ENCODE results near the gene PRXL2B. TPM values are rescaled to one million over a fixed set of nuclear protein-coding genes. Genes with fewer than 3 reads are reported as not detected.
"Not testable (repeated sequence)": the region's sequence is repeated elsewhere in the genome, so short reads cannot be mapped to it uniquely, and the experiment has no call there.

PRXL2B gene
- total RNA-seq, 2 donors from 2014 or later = 5.6 to 8.8 TPM

DNA sequence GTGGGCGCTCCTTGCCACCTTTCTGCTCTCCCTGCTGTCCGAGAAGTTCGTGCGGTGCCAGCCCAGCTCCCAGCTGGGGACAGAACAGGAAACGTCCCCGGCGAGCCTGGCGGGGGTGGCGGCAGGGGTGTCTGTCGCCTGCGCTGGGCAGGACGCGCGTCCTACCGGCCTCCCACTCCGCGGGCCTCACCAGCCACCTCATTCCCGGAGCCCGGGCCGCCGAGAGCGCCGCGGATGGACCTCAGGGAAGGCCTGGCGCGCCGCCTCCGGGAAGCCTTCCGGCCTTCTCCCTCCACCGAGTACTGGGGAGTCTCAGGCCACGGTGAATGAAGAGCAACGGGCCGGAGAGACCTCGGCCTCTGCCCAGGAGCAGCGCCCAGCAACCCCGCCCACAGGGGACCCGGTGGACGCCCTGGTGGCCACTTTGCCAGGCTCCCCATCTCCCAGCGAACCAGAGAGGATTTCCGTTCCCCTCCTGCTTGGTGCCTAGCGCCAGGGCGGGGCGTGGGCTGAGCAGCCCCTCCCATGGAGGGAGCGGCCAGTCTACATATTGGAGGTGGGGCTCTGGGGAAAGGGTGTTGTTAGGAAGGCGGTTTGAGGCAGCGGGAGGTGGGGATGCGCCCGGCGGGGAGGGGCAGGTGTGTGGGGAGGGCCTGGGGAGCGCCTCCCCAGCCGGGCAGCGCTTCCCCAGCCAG, 39.9 kb upstream of the PRXL2B start:
- intact Hi-C loops (cut with DNase I) = no loop called here
- no peaks in the 10 kb centered on the region for H3K36me3 ChIP-seq (replicated peaks in 1 of 2; ENCODE audit: insufficient read depth in 1 of 2, low read depth in 2 of 2)
- H3K4me3 ChIP-seq = peak overlapping the region; percentile 16 to 48
- H3K27ac ChIP-seq = peak overlapping the region; percentile 77 to 96 (median 94)
- WGBS, 2 donors = 0% methylated on average over 7 to 43 of the region's 52 CpGs
- H3K9me3 ChIP-seq = no peaks in the 10 kb centered on the region
- peak; percentile 74 to 91 (median 88) for DNase-seq
- TF ChIP-seq, protein P1, sequence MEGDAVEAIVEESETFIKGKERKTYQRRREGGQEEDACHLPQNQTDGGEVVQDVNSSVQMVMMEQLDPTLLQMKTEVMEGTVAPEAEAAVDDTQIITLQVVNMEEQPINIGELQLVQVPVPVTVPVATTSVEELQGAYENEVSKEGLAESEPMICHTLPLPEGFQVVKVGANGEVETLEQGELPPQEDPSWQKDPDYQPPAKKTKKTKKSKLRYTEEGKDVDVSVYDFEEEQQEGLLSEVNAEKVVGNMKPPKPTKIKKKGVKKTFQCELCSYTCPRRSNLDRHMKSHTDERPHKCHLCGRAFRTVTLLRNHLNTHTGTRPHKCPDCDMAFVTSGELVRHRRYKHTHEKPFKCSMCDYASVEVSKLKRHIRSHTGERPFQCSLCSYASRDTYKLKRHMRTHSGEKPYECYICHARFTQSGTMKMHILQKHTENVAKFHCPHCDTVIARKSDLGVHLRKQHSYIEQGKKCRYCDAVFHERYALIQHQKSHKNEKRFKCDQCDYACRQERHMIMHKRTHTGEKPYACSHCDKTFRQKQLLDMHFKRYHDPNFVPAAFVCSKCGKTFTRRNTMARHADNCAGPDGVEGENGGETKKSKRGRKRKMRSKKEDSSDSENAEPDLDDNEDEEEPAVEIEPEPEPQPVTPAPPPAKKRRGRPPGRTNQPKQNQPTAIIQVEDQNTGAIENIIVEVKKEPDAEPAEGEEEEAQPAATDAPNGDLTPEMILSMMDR (IDR thresholded peaks at IDR 0.05) = peak in 4 of 7 experiments; percentile 28 to 46 (median 38)
- TF ChIP-seq POLR2A (IDR thresholded peaks at IDR 0.05) = peak in 2 of 3 donors; percentile 31 to 54
- peaks cover 49% of the 10 kb centered on the region for H3K4me1 ChIP-seq
- ATAC-seq = peak; percentile 63
- no peaks in the 10 kb centered on the region for H3K27me3 ChIP-seq

DNA sequence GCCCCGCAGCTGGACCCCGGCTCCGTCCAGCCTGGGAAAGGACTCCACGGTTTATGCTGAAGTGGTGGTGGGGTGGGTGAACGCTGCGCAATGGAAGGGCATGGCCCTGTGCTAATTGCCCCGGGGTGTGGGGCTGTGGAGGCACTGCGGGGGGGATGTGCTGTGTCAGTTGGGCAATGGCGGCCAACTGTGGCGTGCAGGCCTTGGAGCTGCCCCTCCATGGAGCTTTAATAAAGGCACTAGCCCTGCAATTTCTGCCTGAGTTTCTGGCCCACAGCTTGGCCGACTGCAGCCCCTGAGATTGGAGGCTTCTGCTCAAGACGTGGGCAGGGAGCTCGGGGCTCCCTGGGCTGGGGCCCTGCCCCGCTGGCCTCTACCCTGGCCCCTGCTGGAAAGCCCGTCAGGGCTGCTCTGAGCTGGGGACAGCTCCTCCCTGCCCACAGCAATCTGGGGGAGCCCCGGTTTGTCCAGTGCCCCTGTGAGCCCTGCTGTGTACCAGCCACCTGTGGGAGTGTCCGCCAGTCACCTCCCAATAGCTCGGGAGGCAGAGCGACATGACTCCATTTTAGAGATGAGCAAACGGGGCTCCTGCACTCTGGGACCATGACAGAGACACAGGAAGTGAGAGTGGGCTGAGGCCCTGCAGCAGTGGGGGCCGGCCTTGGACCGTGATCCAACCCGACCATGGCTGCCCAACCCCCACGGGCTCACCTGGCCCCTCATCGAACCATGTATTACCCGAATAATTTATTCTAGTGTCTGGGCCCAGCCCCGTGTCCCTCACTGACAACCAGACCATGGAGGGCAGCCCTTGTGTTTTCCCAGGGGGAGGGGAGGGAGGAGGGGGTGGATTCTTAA, 39.1 kb upstream of the PRXL2B start:
- intact Hi-C loops (cut with DNase I) = no loop called here
- DNase-seq = no peak
- Histone ChIP-seq H3K9me3 (no peaks in the 10 kb centered on the region), H3K27ac (peak overlapping the region; percentile 77 to 96 (median 94)), H3K36me3 (replicated peaks in 1 of 2; ENCODE audit: insufficient read depth in 1 of 2, low read depth in 2 of 2) (no peaks in the 10 kb centered on the region), H3K27me3 (no peaks in the 10 kb centered on the region), H3K4me1 (peaks cover 49% of the 10 kb centered on the region), H3K4me3 (no peak overlapping the region)
- TF ChIP-seq, protein P1 (IDR thresholded peaks at IDR 0.05) = no peak
- TF ChIP-seq POLR2A (IDR thresholded peaks at IDR 0.05) = peak in 1 of 3 donors; percentile 53
- no peak for ATAC-seq
- WGBS, 2 donors = 19 to 36% methylated on average over 7 to 27 of the region's 27 CpGs

DNA sequence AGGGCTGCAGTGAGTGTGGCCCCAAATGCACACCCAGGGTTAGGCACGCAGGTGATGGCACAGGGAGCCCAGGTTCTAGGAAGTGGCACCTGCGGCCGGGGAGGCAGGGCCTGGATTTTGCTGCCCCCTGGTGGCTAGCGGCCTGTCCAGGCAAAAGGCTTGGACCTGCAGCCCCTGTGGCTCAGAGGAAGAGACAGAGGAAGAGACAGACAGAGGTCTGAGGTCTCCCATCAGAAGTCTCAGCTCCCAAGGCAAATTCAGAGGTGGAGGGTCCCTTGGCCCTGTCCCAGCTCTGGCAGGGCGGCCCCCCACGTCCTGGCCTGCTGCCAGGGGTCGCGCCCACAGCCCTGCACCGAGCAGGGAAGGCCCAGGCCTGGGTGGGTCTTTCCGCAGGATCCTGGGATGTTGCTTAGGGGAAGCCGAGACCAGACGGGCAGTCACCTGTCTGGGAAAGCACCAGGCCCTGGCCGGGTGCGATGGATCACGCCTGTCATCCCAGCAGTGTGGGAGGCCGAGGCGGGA, 38.4 kb upstream of the PRXL2B start:
- Histone ChIP-seq H3K27ac (peak overlapping the region; percentile 77 to 96 (median 94)), H3K36me3 (replicated peaks in 1 of 2; ENCODE audit: insufficient read depth in 1 of 2, low read depth in 2 of 2) (no peaks in the 10 kb centered on the region), H3K4me1 (peaks cover 49% of the 10 kb centered on the region), H3K4me3 (no peak overlapping the region), H3K9me3 (no peaks in the 10 kb centered on the region), H3K27me3 (no peaks in the 10 kb centered on the region)
- ATAC-seq (peak; percentile 61), DNase-seq (peak; percentile 87 to 90 (median 88))
- TF ChIP-seq POLR2A (IDR thresholded peaks at IDR 0.05) = no peak
- TF ChIP-seq, protein P1 (IDR thresholded peaks at IDR 0.05) = peak; percentile 93 to 96 (median 94)
- intact Hi-C loops (cut with DNase I) = no loop called here
- WGBS, 2 donors = 7 to 10% methylated on average over 3 to 17 of the region's 17 CpGs

DNA sequence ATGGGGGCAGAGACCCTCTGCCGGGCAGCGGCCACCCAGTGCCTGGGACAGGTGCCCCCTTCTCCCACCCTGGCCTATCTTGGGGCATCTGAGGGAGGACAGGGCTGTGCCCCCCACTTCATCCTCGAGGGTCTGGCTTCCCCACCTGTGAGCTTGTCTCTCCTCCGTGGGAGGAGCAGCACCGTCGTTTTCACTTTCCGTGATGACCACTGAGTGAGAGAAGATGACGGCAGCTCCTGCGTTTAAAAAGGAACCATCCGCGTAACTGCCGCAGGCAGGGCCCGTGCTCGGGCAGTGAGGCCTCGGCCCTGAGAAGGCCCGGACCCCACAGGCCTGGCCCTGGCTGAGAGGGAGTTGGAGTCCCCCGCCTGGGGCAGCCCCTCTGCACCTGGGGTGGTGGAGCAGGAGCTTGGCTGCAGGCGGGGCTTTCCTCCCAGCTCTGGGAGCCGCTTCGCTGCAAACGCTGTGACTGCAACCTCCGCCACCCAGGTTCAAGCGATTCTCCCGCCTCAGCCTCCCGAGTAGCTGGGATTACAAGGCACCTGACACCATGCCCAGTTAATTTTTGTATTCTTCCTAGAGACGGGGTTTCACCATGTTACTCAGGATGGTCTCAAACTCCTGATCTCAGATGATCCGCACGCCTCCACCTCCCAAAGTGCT, 37.1 kb upstream of the PRXL2B start:
- DNase-seq; intact Hi-C loops (cut with DNase I): not testable (repeated sequence)
- peaks cover 49% of the 10 kb centered on the region for H3K4me1 ChIP-seq

DNA sequence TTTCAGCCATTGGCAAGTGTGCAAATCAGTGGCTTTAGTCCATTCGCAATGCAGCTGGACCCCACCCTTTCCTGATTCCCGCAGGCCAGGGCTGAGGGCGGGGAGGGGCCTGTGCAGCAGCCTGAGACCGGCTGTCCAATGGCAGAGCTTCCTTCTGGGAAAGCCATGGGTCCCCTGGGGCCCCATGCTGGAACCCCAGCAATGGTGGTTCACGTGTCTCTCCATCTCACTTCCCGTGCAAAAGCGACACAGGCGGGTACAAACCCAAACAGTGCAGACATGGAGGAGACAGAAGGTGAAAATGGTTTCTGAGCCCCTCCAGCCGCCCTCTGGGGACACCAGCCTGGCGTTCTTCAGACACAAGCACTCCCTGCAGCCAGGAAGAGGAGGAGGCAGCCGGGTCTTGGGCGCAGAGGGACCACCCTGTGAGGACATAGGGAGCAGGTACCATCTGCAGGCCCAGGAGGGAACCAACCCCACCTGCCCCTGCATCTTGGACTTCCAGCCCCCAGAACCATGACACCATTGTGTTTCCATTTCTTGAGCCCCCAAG, 36.2 kb upstream of the PRXL2B start:
- WGBS, 2 donors = 72 to 87% methylated on average over 8 to 10 of the region's 12 CpGs
- H3K27ac ChIP-seq, H3K27me3 ChIP-seq: not testable (repeated sequence)

More for the DNA sequence above, 37.1 kb upstream of the PRXL2B start:
- H3K27ac ChIP-seq = peak overlapping the region; percentile 92 to 96 (median 95)
- WGBS, 2 donors = 73 to 79% methylated on average over 3 to 20 of the region's 28 CpGs
- not testable (repeated sequence) for ATAC-seq; H3K9me3 ChIP-seq; H3K27me3 ChIP-seq; H3K36me3 ChIP-seq (replicated peaks in 1 of 2; ENCODE audit: insufficient read depth in 1 of 2, low read depth in 2 of 2); H3K4me3 ChIP-seq

DNA sequence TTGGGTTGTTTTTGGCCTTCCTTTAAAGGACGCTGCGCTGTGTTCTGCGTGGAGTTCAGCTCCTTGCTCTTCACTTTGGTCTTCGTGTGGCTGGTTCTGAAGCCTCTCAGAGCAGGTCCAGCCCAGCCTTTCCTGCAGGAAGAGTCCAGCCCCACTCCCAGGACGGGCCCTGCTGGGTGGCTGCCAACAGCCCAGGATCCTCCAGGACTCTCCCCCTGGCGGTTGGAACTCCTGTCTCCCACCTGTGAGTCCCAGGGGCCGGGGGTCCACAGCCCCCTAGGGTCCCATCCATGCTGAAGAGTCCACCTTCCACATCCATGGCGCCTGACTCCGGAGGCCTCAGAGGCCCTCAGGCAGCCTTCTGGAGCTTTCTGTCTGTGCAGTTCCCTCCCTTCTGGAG, 35.0 kb upstream of the PRXL2B start:
- H3K9me3 ChIP-seq; ATAC-seq; H3K27ac ChIP-seq; intact Hi-C loops (cut with DNase I); H3K27me3 ChIP-seq; H3K36me3 ChIP-seq (replicated peaks in 1 of 2; ENCODE audit: insufficient read depth in 1 of 2, low read depth in 2 of 2); DNase-seq; H3K4me3 ChIP-seq: not testable (repeated sequence)
- 74 to 79% methylated on average over 6 to 7 of the region's 9 CpGs for WGBS, 2 donors
- H3K4me1 ChIP-seq = peaks cover 47% of the 10 kb centered on the region

More for the DNA sequence above, 36.2 kb upstream of the PRXL2B start:
- ATAC-seq; intact Hi-C loops (cut with DNase I); H3K9me3 ChIP-seq; H3K4me3 ChIP-seq; H3K36me3 ChIP-seq (replicated peaks in 1 of 2; ENCODE audit: insufficient read depth in 1 of 2, low read depth in 2 of 2); DNase-seq: not testable (repeated sequence)
- H3K4me1 ChIP-seq = peaks cover 50% of the 10 kb centered on the region
